ENCODE measurements around the gene MFSD6L.

MFSD6L gene

GRCh38 chr17:8791248-8791909 lies 7.8 kb downstream of the MFSD6L start:
- DNase-seq: no peak

GRCh38 chr17:8789743-8790142 lies 9.4 kb downstream of the MFSD6L start:
- no peak for DNase-seq

DNA sequence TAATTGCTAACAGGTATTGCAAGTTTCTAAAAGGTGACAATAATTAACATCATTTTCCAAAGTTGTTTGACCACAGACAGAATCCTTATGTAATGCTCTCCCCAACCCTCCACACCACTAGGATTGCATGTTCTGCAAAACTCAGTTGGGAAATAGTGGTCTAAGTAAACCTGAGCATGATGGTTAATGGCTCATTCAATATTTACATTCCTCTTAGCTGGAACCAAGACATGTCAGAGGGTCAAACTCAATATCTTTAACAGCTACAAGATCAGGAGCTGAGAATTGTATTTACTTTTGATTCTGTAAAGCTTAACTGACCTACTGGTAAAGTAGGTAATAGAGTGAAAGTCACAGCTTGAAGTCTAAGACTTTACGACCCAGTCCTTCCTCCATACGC lies 10.2 kb downstream of the MFSD6L start:
- DNase-seq: no peak

DNA sequence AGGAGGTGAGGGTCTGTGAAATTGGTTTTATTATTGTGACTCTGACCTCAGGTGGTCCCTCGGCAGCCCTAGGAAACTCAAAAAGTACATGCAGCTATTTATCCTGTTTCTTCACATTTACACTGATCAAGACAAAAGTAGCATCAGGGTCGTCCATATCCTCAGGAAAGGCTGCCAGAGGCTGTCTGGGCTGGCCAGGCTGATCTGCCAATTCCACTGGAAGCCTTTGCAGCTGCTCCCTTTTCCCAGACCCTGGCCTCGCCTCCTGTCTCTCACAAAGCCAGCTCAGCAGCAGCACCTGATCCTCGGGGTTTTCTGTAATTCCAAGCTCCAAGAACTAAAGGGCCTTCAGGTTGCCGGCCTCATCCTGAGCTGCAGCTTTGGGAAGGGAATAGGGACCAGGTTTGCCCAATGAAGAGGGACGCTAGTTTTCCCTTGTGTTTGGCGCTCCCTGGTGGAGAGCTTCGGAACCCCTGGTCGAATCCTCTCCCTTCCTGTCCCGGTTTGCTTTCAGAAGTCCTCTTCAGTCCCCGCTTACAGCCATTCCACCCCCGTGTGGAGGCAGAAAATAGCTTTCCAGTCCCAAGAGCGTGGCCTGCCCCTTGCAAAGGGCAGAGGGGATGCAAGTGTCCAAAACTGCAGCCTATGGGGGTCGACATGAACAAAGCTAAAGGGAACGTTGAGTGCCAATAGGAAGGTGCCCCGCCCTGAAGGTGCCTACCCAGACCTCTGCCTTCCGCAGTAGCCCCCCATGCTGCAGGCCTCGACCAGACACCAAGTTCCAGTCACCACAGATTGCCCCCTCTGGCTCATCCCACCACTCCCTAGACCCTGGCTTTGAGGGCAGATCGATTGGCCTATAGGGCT lies 13.4 kb downstream of the MFSD6L start:
- DNase-seq: peak; percentile 86

GRCh38 chr17:8782176-8782575 lies 17.0 kb downstream of the MFSD6L start:
- no peak for DNase-seq

DNA sequence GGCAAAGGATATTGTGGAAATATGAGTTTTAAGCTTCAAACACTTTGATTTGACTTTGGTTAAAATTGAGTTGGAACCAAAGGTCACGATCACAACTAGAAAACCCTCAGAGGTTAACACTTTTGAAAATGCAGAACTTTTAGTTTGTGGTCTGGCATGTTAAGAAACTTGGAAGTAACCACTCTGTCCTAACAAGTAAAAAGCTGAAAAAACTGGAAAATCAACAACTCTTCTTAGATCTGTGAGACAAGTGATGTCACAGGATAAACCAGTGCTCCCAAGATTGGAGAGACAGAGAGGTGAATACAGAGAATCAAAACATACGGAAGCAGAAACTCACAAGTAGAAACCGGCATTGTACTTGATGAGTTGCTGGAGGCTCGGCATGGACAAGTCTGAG lies 17.4 kb downstream of the MFSD6L start:
- no peak for DNase-seq

DNA sequence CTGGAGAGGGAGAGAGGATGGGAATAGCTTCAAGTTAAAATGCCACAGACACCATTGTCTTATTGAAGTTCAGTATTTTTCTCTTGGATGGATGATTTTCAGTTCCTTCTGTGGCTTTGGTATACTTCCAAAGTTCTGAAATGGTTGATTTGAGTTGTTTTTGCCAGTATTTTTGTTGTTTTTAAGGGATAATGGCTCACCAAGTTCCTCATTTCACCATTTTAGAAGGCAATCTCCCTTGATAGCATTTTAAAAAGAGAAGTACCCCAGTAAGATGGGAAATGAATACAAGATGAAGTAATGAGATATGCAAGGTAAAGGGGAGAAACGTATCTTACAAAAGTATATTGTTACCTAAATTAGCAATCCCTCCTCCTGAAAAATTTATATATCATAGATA lies 22.3 kb downstream of the MFSD6L start:
- no peak for DNase-seq

- DNase-seq: no peak
Observed at GRCh38 chr17:8776248-8776647, 22.9 kb downstream of the MFSD6L start.

DNA sequence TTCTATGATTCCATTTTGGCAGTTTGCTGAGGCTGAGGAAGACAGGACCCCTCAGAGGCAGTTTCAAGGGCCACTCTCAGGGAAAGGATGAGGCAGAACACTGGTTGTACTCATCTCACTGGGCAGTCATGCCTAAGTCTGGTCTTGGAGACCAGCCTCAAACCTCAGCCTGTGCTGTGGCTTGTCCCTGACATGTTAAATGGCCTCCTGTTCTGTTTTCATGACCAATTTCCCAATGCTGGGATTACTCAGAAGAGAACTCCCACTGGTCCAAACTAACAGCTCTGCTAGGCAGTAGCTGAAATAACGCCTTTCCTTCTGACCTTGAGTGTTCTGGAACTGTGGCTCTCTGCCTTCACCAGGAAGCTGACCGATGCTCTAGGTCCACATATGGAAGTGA lies 32.4 kb downstream of the MFSD6L start:
- no peak for DNase-seq

DNA sequence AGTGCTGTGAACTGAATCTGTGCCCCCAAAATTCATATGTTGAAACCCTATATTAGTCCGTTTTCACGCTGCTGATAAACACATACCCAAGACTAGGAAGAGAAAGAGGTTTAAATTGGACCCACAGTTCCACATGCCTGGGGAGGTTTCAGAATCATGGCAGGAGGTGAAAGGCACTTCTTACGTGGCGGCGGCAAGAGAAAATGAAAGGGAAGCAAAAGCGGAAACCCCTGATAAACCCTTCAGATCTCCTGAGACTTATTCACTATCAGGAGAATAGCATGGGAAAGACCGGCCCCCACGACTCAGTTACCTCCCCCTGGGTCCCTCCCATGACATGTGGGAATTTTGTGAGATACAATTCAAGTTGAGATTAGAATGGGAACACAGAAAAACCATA lies 37.2 kb downstream of the MFSD6L start:
- peak; percentile 3 for DNase-seq

- DNase-seq: no peak
Observed at GRCh38 chr17:8758137-8758596, 41.0 kb downstream of the MFSD6L start, which contains the start of gene SPDYE4. TSS of gene SPDYE4 (minus strand) at chr17:8758546. CDS start at chr17:8758382, 164 bp downstream.

DNA sequence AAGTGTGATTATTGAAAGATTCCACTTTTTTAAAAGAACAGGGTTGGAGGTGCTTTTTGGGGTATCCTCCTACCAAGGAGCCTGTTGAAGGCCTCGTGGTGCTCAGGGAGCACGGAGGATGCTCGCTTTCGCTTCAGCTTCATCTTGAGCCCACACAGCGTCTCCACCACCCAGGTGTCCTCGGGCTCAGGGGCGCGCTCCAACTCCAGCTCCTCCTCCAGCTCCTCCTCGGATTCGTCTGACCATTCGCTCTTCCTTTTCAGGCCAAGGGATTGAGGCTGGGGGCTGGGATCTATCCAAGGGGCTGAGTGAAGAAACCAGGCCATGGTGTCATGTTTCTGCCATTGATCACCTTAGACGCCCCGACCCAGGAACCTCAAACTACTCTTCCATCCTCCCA lies 42.0 kb downstream of the MFSD6L start:
- DNase-seq: peak; percentile 36

DNA sequence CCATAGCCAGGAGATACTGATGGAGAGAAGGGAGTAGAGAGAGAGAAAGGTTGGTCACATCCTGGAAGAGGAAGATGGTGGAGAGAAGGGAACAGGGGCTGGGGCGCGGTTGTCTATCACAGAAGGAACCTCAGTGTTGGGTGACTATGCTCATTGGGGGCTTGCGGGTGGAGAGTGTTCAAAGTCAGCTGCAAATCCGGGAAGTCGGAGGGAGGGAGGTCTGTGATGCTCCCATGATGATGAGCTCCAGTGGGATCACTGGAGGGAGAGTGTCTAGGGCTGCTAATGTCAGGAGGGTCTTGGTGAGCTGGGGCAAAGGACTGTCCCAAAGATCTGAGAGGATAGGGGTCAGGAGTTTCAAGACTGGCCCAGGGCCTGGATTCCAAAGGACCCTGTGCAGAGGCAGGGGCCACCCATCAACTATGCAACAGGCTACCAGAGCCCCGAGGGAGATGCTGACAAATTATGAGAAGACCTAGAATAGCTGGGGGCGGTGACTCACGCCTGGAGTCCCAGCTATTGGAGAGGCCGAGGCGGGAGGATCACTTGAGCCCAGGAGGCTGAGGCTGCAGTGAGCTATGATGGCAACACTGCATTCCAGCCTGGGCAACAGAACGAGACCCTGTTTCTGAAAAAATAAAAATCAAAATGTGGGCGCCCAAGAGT lies 43.4 kb downstream of the MFSD6L start:
- peak; percentile 43 for DNase-seq

DNA sequence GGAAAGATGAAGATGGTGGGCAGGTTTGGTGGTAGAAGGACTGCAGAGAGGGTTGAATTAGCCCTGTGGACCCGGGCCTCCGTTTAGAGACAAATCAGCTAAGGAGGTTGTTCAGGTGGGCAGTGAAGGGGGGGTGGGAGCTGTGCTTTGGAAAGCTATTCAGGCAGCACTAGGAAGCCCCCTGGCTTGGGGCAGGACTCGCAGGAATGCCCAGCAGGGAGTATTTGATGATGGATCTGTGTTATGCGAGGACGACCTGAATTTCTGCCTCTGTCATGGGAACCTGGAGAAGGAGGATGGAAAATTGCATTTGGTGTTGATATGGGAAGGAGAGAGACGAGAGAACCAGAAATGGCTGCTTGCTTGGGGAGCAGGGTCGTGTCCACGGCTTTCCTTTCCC lies 44.3 kb downstream of the MFSD6L start:
- DNase-seq: peak; percentile 22

DNA sequence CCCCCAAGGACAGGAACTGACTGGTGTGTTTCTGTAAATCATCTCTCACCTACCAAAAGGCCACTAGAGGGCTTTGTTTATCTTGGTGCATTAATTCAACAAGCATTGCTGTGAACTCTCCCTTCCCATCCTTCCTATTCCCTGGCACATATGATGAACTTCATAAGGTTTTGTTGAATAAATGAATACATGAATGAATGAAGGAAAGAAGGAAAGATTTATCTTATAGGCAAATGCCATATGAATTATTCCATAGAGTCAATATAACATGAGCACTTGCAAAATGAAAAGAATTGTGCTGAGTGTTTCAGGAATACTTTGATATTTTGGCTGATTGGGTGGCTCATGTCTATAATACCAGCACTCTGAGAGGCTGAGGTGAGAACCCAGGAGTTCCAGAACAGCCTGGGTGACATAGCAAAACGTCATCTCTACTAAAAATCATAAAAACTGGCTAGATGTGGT lies 45.2 kb downstream of the MFSD6L start:
- no peak for DNase-seq

- peak; percentile 34 for DNase-seq
Observed at GRCh38 chr17:8753136-8753975, 45.8 kb downstream of the MFSD6L start.

DNA sequence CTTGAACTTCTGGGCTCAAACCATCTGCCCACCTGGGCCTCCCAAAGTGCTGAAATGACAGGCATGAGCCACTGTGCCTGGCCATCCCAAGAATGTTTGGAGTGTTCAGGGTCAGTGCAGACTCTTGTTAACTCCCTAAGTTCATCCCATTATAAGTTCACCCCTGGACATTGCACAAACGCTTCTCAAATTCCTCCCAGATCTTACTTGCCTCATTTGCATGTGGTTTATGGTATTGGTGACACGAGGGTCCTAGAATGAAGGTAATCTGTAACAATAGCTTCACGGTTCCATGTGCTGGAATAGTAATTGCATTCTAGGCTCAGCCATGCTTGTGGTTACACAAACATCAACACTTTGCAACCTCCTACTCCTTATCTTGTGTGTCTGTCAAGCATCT lies 49.5 kb downstream of the MFSD6L start:
- DNase-seq: peak; percentile 17

DNA sequence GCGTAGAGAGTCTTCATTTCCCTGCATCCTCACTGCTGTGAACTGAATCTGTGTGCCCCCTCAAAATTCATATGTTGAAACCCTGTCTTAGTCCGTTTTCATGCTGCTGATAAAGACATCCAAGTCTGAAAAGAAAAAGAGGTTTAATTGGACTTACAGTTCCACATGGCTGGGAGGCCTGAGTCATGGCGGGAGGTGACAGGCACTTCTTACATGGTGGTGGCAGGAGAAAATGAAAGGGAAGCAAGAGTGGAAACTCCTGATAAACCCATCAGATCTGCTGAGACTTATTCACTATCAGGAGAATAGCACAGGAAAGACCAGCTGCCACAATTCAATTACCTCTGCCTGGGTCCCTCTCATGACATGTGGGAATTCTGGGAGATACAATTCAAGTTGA lies 51.4 kb downstream of the MFSD6L start:
- DNase-seq: peak; percentile 26
